Measurements from ENCODE around the gene COLEC11.
"Not testable (repeated sequence)": the region's sequence is repeated elsewhere in the genome, so short reads cannot be mapped to it uniquely, and the experiment has no call there.

The COLEC11 gene

DNA sequence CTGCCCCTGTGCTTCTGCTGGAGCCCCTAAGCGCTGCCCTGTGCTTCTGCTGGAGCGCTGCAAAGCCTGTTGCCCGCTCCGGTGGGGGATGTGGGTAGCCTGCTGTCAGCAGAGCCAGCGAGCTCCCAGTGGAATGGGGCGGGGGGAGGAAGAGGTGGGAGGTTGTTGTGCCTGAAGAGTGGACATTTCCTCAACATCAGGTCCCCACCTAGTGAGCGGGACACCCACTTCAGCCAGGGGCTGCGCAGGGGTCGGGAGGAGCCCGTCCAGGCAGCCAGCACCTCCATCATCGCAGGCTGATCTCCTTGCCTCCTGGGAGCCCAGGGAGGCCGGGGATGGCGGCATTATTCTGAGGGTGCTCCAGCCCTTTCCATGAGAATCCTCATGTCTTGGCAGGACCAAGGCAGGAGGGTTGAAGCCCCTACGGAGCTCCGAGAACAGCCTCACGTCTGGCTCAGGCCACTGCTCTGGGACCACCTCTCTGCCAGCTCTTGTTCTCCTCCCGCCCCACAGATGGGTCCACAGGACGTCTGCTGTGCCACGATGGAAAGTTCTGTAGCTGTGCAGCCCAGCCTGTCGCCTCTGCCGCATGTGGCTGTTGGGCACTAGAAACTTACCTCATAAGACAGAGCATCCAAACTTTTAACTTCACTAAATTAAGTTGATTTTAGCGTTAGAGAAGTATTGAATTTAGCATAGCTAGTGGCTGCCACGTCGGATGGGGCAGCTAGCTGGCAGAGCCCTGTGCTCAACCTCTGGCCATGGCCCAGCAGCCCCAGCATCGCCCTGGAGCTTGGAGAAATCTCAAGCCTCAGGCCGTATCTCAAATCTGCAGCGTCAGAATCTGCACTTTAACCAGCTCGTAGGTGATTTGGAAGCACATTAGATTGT lies 61.2 kb downstream of the COLEC11 start:
- peak; percentile 34 for DNase-seq

DNA sequence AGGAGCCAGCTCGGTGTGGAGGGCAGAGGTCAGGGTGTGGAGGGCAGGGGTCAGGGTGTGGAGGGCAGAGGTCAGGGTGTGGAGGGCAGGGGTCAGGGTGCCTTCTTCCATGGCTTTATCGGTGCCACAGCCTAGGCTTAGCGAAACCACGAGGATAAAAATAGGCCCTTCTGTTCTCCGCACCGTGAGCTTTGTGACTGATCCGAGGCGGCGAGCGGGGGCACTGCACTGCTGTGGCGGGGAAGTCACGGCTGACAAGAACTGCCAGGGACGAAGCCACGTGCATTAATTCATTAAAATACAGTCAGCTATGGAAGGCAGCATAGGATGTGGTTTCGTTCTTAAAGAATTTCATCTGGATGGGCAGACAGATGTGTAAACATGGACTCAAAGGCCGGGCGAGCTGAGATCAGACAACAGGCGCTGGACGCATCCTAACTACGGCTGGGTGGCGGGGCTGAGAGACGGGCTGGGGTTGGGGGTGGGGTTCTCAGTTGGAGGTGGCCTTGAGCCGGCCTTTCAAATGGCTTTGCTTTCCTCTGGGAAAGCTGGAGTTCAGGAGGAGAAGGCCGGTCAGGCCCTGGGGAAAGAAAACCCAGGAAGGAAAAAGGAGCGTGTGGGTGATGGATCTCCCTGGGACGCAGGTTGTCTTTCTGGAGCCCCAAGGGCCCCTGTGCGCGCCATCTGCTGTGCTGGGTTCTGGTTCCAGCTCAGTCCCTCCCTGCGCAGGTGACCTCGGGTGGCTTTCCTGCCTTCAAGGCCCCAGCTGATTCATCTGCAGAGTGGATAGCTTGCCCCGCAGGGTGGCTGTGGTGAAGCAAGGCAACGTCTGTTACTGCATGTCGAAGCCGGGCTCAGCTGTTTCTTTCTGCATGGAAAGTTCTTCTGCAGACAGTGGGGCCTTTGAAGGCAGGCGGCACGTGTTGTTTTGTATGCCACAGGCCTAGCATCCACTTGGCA lies 62.1 kb downstream of the COLEC11 start:
- DNase-seq: peak; percentile 67

DNA sequence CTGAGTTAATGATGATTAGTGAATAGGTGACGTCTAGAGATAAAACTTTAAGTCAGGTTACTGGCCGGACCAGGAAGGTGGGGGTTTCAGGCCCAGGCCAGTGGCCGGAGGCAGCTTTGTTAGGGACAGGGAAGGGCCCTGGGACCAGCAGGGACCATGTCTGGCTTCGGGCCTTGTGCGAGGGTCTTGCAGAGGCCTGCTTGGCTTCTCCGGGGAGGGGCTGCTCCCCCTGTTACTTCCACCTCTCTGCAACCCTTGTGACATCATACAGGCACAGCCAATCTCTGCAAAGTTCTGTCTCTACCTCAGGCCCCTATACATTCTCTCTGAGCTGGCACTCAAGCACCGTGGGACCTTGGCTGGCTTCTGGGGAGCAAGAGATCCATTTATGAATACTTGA lies 63.0 kb downstream of the COLEC11 start, which contains the start of gene ALLC:
TSS of gene ALLC (plus strand) at position 320 of the 400 bp plus-strand sequence. CDS start 12,958 bp downstream, outside the sequence.
- no peak for DNase-seq

DNA sequence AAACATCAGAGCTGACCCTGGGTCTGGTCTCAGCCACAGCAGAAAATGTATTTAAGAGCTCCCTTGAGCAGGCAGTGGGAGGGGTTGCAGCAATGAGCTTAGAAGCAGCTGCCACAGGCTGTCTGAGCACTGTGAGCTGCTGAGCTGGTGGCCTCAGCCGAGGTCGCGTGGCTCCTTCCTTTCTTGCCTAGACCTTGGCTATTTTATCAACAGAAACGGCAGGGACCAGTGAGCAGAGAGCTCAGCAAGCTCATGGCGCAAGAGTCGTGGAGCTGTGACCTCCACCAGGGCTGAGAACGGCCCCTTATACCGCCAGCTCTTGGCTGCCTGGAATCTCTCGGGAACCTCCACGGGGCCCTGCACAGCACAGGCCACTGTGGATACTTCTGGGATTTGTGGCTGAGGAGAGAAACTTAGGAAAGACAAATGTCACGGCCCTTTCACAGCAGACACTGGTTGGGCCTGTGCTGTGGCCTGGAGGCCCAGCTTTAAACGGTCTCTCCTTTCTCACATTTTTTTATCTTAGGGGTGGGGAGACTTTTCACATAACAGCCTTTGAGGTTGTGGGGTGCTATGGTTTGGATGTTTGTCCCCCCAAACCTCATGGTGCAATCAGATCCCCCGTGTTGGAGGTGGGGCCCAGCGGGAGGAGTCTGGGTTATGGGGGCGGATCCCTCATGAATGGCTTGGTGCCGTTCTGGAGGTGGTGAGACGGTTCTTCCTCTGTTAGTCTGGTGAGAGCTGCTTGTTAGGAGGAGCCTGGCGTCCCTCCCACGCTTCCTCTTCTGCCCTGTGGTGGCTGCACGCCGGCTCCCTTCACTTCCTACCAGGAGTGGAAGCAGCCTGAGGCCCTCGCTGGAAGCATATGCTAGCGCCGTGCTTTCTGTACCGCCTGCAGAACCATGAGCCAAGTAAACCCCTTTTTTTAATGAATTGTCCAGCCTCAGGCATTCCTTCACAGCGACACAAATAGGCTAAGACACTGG lies 64.8 kb downstream of the COLEC11 start:
- peak; percentile 68 for DNase-seq

DNA sequence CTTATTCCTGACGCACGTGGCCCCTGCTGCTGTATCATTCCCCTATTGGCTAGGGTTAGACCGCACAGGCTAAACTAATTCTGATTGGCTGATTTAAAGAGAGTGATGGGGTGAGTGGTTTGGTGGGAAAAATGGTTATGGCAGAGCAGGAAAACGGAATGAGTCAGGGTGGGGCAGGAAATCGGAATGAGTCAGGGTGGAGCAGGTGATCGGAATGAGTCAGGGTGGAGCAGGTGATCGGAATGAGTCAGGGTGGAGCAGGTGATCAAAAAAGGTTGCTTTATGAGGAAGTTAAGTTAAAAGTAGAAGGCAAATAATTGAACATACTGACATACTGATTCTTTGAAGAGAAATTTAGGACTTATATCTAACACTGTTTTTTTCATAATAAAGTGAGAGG lies 65.7 kb downstream of the COLEC11 start:
- DNase-seq: not testable (repeated sequence)

DNA sequence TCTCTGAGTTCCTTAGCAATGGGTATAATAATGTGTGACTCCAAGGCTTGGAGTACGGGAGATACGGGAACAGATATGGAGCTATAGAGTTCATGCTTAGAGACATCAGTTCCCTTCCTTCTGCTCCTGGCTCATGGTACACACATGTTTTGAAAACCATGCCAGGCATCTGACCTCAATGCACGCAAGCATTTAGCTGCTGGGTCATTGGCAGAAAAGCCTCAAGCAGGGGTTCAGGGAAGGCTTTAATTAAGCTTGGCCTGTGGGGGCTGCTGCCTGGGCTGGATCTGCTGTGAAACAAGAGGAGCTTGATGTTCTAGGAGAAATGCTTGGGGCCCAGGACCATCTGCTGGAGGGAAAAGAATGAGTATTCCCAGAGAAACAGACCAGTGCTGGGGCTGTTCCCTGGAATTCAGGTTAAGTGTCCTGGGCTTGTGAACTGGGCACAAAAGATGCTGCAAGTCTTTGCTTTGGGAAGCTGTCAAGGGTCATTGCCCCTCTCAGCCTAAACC lies 66.3 kb downstream of the COLEC11 start:
- DNase-seq: peak; percentile 19

DNA sequence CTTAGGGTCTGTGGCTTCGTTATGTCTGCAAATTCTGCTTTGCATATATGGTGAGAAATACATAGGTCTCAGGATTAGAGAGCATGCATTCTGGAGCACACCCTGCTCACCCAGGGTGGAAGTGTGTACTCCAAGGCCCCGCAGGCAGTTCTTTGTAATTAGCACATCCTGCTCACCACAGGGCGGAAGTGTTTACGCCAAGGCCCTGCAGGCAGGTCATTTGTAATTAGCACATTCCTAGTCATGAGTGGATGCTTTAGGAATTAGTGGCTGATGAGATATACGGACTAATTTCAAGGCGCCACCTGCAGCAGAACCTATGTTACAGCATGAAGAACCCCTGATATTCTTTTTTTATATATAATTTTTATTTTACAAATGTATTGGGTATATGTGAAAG lies 67.3 kb downstream of the COLEC11 start:
- no peak for DNase-seq

DNA sequence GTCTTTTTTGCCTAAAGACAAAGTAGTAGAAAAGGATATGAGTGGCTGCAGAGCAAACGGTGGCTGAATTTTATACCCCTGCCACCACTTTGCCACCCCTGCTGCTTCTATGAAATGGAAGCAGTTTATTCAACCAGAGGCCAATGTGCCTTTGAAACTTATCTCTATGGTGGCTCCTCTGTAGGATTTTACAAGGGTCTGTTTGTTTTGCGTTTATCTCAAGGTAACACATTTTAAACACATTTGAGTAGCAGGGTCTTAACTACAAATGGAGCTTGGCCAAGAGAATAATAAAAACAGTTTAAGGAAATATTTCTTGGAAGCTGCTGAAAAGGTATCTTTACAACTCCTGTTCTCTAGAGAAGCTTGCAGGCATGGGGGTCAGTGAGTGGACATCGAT lies 69.2 kb downstream of the COLEC11 start:
- DNase-seq: no peak

DNA sequence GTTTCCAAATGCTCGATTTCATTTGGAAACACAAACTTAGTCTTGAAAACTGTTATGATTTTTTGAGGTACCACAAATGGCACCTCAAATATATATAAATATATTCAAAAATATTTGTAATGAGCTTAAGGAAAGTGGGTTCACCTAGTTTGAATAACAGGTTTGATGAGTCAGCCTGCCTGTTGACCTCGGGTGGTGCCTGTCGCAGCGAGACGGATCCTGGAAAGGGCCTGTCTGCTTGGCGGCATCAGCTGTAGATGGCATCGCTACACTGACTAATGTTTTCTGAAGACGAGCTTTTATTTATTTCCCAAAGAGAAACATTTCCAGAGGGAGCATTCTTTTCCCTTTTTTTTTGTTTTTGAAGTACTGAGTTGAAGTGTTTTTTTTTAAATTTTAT lies 70.0 kb downstream of the COLEC11 start:
- no peak for DNase-seq

DNA sequence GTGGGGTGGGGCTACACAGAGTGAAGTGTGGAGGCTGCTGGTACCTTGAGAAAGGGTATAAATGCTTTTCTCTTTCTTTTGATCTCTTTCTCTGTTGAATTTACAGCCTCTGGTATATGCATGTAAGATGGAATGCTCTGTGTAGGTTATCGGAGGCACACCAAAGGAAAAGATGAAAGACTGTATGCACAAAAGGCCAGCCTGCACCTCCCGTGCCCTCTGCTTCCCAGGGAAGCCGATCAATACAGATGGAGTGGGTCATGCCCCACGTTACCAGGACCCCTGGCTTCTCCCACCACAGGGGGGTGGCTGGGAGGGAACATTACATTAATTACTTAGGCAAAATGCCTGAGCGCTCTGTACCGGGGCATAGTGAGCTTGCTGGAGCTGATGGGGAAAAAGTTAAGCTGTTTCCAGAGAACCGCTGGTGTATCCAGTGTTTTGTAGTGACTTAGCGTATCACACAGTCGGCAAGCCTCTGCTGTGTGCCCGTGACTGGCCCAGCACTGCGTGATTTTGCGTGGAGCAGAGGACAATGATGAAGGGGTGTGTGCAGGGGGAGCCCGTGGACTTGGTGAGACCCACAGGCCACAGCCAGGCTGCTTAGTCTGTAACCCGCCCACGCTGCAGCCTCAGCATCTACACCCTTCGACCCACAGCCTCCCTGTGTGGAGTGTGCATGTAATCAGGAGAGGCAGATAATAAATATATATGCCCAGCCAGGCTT lies 71.1 kb downstream of the COLEC11 start:
- DNase-seq: no peak

DNA sequence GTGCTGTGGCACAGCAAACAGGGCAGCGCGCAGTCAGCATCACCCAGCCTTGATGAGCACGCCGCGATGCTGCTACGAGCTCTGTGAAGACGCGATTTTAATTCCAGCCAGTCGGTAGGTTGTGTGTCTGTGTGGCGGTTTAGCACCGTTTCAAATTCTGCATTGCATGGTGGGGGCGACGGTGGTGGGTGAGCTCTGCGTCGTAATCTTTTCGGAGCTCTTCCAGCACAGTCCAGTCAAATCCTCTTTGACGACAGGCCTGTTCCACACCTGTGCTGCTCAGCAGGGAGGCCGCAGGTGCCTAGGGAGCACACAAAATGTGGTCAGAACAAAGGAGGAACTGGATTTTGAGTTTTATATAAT lies 71.7 kb downstream of the COLEC11 start:
- no peak for DNase-seq

DNA sequence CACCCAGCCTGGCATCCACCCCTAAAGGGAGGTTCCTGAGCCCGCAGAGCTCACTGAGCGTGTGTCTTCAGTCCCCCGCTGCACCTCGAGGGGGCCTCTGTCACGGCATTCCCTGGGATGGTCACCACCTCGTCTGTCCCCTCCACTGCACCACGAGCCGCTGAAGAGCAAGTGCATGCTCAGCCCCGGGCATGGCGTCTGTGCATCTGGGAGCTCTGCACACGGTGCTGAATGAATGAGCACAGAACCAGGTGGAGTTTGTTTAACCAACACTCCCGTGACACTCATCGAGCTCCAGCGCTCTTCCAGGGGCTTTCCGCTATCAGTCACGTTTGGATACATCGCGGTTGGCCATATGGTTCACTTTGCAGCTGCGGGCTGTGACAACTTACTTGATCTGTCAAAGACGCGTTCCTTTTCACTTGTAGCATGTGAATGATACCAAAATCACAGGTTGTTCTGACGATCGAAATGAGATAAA lies 72.3 kb downstream of the COLEC11 start:
- no peak for DNase-seq

DNA sequence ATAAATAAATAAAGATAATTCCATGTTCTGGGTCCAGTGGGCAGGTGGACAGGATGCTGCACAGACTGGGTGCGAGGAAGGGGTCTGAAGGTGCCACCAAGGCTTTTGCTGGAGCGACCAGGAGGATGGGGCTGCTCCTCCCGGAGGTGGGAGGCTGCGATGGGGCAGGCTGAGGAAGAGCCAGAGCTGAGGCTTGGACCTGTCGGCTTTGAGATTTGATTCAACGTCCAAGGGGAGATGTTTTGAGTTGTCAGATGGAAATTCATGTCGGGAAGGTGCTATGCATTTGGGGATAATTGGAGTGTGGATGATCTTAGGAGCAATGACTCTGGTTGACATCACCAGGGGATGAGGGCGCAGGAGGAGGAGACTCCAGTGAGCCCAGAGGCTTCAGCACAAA lies 74.7 kb downstream of the COLEC11 start:
- no peak for DNase-seq

DNA sequence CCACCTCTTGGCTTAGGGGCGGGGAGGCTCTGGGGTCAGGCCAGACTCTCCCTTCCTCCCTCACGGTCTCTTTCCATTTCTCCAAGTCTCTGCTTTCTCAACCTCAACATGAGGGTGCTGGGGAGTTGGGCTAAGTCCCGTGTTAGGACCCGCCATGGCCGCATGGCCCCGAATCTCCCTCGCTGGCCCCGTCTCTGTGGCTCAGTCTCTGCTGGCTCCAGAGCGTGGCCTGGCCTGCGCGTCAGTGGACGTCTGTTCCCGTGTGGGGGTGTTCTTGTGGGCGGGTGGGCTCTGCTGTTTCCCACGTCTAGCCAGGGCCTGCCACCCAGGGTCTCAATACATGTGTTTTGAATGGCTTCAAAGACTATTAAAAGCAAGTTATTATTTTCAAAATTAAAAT lies 75.5 kb downstream of the COLEC11 start:
- no peak for DNase-seq

DNA sequence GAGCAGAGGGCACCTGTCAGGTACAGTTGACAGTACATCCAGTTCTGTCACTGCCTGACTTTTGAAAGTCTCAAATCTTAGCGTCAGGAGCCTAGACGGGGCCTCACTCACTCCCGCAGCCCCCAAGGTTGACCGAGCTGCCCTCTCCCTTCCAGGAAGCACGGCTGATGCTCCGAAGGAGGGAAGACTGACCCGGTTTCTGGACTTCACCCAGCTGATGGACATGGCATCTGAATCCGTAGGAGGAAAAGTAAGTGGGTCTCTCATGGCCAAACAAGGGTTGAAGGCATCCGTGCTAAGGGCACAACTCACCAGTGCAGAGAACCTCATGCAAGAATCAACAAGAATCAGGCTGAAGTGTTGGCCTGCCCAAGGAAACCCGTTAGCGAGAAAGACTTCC lies 76.0 kb downstream of the COLEC11 start:
- DNase-seq: no peak

DNA sequence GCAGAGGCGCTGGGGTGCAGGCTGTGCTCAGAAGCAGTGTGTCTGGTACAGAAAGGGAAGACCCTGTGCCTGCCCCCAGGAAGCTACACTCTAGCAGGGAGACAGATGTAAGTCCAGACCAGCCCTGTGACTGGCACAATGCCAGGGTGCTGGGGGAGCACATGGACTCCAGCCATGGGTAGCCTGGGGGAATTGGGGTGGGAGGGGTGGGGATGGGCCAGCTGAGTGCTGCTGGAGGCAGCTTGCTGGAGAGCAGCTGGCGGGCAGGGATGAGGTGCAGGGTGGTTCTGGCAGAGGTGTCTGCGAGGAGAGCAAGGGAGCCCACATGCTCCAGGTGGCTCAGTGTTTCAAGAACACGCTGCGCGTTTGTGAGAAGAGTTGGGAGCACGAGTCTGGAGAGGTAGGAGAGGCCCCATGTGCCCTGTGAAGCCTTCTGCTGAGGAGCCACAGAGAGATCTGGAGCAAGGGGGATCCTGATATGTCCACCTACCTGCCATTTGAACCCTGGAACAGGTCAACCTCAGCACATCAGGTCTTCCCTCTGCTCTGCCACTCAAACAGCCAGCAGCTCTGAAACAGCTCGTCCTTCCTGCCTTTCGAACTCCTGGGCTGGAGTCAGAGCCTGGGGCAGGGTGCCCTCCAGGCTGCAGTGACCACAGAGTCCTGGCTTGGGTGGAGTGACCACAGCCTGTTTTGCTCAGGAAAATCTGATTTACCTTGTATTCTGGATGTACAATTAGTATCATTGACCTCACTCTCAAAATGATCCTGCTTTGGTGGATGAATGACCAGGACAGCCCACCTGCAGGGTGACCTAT lies 78.2 kb downstream of the COLEC11 start:
- no peak for DNase-seq

DNA sequence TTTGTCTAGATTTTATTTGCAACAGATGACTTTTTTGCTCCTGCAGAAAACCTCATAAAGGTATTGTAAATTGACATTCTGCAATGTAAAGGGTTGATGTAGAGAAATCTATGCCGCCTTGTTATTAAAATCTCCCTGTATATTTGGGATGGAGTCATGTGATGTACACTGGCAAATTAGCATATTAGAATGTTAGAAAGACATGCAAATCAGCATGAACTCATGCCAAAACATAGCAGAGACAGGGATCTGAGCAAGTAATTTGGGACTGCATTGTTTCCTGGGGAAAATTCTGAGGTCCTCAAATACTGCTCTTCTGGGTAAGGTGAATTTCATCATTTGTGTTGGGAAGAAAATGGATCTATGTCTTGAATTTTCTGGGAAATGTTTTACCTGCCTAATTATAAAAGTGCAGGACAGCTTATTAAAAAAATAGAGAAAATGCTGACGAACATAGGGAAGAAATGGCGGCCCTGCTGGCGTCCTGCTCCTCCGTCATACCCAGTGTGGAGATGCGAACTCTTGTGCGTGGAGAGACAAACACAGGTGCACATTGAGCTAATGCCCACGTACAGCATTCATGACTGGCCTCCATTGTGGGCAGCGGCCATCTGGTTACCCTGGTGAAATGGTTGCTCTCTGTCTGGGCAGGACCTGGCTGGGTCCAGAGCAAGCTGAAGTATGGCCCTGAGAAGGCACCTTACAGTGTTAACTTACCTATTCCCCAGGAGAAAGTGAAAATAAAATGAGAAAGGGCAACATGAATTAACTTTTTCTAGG lies 79.3 kb downstream of the COLEC11 start:
- DNase-seq: no peak

DNA sequence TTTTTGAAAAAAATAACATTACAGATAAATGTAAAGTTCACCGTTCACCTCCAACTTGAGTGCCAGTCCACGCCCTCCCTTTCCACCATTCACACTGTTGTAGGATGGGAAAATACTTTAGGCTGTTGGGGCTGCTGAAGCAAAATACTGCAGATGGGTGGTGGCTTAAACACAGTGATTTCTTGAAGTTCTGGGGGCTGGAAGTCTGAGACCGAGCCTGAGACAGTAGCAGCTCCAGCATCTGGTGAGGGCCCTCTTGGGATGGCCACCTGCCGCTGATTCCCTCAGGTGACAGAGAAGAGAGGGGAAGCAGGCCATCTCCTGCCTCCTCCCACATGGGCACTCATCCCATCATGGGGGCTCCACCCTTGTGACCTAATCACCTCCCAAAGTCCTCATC lies 80.8 kb downstream of the COLEC11 start:
- no peak for DNase-seq

DNA sequence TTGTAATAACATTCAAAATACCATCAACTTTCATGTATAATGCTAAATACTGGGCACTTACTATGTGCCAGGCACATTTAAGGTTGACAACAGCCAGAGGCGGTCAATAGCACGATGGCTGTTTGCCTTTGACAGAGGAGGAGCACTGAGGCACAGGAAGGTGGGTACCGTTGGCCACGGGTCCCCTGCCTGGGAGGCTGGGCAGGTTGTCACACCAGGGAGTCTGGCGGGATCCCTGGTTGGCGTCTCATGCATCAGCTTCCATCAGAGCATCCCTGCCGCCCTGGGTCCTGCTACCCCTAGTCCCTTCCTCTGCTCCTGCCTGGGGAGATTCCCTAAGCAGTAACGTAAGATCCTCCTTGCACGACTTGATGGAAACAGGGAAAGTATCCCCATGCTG lies 82.5 kb downstream of the COLEC11 start:
- DNase-seq: no peak

DNA sequence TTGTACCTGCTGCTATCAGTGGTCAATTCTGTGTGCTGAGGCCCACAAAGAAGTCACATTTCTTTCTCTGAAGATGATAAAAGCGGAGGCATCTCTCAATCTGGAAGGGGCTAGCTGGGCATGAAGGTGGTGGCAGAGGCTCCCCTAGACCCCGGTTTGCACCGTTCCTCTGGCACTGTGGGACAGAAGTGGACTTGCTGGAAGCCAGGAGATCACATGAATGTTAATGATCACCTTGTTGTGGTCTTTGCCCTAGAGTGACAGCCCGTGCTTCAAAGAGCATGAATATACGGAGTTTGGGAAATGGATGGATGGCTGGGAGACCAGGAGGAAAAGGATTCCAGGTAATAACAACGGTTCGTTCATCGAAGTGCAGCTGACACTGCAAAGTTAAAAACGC lies 83.3 kb downstream of the COLEC11 start:
- DNase-seq: no peak
